ENCODE data around the gene TMC1.

Gene TMC1

DNA sequence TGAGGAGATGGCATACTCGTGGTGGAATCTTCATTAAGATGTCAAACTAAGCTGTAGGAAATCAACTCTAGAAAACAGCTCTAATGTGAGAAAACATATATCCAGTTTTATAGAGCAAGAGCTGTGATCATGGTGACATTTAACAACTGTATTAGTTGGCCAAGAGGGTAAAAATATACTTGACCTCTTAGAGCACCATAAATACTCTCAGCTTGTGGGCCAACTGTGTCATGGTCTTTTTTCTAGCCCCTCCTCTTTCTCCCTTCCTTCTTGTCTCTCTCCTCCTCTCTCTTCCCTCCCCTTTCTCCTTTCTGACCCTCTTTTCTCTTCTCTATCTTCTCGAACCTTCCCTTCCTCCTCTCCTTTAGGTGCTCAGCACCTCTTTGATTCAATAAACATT lies 54.7 kb downstream of the TMC1 start:
- no peak for DNase-seq

DNA sequence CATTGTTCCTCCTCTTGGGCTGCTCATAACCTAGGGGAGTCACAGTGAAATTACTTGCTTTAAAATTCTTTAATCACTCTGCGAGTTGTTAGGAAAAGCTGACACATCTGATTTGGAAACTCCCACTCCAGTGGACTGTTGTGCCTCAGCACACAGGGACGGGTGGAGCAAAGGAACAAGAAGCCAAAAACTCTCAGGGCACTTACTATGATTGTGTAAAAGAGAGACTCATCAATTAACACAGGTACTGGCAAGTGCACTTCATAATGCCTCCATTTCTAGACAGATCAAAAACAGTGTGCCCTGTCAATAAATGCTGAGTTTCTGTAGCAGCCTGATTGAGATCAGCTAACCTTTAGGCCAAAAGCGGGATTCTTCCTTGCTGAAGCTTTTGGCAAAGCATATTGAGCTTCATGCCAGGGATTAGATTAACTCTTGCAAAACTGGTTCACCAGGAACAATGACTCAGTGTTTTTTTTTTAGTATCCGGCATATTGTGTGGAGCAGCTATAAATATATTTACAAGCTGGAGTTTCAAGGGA lies 55.9 kb downstream of the TMC1 start:
- DNase-seq = no peak

DNA sequence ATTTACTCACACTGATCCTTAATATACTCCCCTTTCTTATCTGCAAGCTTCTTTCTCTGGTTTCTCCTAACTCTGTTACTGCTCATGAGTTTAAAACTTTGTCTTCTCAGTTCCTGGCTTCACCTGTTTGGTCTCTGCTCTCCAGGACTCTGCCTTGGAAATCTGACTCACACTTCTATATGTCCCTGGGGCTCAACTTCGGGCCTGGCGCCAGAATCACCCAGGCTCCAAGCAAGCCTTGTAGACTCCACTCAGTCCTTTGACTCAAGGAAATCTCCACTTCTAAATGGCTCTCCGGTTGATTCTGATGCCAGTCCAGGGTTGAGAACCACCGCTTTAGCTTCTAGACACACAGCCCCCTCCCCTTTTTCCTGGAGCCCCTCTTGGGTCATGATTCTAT lies 57.8 kb downstream of the TMC1 start:
- DNase-seq = no peak

DNA sequence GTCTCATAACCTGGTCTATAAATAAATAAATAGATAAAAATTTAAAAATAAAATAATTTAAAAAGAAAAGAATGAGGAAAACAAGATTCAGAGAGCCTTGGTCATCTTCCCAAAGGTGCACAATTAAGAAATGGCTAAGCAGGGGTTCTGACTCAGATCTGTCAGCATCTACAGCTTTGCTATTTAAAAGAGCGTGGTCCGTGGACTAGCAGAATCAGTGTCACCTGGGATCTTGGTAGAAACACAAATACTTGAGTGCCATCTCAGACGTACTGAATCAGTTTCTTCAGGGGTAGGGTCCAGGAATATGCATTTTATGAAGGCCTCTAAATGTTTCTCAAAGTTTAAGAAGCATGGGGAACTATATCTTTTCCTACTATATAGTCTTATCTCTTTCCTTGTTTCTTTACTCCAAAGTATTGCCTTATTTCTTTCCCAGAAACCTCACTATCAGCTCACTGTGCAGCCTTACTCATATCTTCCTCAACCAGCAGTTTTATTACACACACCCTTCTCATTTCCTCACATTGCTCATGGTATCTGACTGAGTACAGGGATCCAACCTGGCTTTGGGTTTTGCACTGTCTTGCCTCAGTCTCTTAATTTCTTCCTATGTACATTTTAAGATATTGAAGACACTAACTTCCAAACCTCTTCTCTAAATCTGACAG lies 58.6 kb downstream of the TMC1 start:
- DNase-seq = peak; percentile 60

DNA sequence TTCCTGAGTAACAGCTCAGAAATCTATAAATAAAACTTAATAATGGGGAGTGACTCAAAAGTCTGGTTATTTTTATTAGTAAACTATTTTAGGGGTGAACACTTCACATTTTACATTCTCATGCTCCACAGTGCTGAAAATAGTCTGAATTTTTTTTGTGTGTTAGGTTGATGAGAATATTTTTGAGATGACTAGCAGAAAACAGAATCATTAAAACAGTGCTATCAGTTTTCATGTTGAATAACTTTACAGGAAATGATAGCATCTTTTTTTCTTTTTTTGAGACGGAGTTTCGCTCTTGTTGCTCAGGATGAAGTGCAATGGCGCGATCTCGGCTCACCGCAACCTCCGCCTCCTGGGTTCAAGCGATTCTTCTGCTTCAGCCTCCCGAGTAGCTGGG lies 60.3 kb downstream of the TMC1 start:
- peak; percentile 63 for DNase-seq

DNA sequence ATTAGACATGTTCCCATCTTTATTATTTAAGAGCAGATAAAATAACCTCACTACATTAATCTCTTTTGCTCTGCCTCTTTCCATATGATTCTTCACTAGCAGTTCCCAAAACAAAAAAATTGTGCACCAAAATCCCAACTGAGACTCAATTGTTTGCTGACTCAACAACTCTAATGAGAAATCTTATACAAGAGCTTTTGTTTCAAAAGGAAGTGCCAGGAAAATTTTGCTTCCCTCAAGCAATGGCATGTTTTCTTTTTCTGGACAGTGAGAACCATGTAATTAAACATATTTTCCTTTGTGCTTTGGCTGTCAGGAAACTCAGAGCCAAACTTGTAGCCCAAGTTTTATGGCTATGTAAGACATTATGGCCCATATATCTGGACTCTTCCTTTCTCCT lies 62.0 kb downstream of the TMC1 start:
- DNase-seq = no peak

DNA sequence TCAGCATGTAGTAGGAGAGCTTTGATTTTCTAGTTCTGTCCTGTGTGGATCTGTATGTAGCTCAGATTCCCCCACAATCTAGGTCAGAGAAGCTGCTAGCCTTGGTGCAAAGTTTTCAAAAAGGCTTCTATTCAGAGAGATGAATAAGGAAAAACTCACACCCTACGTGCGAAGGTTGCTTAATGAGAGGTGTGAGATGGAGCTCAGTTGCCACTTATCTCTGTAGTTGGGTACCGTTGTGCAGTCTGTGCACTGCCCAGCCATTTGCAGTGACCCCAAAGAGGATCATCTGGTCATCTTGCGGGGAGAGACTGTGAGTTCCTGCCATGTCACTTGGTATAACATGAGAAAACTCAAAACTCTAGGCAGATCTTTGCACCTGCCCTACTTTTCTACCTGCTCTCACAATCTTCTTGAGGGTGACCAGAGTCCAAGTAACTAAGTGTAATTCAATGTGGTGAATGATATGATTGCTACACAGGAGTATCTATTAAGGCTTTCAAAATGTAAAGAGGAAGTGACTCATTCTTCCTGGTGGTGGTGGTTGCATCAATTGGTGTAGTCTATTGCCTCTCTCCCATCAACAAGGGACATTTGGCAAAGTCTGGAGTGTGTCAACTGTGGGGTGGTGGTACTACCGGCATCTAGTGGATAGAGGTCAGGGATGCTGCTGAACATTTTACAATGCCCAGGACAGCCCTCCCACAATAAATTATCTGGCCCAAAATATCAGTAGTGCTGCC lies 65.2 kb downstream of the TMC1 start:
- peak; percentile 78 for DNase-seq

DNA sequence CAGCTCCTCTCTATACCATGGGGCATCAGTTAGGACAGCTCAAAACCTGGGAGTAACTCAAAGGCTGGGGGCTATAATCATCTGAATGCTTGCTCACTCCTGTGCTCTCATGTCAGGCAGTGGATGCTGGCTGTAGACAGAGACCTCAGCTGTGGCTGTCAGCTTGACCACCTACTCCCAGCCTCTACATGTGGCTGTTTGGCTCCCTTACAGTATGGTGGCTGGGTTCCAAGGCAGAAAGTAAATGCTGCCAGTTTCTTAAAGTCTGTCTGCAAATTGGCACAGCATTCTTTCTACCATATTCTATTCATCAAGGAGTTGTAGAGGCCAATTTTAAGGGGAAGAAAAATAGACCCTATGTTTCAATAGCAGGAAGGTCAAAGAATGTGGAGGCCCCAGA lies 66.9 kb downstream of the TMC1 start:
- no peak for DNase-seq

DNA sequence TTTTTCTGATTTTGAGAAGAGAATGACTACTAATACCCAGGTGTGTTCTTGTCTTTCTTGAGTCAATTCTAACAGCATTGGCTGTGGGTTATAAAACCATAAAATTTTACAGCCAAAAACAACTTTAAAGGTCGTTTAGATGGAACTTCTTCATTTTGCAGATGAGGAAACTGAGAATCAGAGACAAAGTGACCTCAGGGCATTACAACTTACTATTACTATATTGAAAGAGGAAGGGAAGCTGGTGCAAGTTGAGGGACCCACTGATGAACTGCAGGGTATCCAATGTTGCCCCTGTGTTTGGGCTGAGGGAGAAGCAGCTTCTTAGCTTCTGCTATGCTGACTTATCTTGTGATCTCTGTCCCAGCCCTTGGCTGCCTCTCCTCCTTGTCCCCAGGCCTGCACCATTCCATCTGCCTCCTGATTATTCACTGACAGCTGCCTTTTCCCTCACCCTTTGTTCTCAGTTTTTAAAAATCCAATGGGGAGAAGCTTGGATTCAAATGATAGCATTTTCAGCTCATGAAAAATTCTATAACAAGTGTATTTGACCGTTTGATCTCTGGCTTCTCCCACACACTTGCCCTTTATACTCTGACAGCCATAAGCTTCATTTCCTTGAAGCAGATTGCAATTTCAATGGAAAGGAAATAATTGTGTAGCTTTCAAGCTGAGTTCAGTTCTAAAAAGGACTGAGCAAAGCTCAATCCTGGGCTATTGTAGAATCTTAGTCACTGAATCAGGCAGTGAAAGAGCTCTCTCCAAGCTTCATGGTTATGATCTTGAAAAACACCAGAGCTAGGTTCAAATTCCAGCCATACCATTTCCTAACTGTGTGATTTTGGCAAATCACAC lies 68.5 kb downstream of the TMC1 start:
- DNase-seq = no peak

DNA sequence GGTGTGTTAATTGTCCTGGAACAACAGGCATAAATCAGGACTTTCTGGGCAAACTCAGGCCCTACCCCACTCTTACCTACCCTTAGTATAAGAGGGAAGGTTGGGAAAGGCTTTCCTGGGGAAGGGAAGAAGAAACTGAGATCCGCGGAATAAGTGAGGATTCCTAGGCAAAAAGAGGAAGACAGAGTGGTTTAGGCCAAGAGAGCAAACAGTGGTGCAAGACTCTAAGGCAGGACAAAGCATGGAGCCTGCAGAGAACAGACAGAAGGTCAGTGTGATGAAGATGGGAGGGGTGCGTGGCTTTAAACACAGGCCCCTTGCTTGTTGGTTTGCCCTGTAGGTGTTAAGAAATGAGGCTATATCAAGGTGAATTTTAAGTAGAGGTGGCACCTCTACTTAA lies 69.4 kb downstream of the TMC1 start:
- DNase-seq = no peak

DNA sequence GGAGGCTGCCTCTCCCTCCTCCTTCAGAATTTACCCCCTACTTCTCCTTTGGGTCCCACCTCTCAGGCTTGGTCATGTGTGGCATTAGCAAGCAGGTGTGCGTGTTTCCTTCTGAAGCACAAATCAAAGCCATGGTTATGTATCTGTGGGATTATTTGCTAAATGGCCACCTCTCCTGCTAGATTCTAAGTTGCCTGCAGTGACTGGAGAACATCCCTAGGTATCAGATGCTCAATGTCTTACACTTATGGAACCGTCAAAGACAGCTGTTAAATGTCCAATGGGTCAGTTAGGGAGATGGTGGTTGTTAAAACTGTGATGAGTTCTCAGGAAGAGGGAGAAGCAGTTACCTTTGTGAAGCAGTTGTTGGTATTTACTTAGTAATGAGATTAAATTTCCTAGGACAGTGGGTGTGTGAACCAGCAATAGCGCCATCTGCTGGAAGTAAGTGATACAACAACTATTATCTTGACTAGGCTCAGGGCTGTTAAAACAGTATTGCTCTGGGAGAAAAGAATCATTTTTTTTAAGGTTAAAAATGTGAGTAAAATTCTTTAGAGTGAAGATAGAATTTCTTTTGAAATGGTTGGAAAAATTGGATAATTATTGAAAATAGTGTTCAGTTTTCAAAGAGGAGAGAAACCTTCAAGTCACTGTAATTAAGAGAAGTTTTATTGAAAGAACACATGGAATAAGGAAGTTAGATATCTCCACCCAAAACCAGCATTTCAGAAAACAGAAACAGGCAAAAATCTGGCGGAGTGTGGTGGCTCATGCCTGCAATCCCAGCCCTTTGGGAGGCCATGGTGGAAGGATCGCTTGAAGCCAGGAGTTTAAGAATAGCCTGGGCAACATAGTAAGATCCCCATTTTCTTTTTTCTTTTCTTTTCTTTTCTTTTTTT lies 71.3 kb downstream of the TMC1 start:
- DNase-seq = peak; percentile 73

DNA sequence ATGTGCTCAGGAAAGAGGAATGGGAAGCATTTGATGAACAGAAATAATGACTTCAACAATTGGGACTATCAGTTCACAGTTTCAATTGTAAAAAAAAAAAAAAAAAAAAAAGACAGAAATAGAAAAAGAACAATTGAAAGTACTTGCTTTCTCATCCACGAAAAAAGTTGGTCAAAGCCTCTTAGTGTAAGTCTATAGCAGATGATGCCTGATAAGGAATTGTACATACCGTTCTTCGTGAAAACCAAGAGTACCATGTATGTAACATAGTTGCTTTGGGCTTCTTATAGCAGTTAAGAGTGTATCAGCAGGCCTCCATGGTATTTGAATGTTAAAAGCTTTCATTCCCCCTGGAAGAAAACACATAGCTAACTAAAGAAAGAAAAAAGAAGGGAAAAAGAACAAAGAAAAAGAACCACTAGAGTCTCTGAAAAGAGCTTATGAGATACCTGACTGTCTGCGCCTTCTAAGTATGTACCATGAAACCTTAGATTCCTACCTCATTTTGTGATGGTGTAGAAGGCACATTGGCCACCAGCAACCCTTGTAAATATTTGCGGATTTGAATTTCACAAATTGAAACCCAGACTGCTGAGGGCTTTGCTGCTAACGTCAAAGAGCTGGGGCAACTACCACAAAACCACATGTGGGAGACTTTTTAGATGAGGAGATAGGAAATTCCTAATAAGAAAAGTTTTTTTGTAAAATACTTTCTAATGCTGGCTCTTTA lies 75.2 kb downstream of the TMC1 start:
- DNase-seq = peak; percentile 45

DNA sequence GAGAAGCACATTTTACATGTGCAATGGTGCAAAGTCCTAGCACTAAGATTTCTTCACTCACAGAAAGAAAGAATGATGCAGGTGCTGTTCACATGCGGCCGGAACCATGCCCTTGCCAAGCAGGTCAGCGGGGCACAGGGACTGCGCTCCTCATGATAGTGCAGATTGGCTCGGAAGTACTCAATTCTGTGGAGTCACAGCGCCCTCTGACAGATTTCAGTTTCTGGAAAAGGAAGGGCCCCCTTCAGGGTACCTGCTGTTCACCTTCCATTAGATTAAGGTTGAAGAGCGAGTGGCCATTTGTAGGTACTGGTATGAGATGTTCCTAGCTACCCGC lies 75.7 kb downstream of the TMC1 start:
- DNase-seq = no peak

DNA sequence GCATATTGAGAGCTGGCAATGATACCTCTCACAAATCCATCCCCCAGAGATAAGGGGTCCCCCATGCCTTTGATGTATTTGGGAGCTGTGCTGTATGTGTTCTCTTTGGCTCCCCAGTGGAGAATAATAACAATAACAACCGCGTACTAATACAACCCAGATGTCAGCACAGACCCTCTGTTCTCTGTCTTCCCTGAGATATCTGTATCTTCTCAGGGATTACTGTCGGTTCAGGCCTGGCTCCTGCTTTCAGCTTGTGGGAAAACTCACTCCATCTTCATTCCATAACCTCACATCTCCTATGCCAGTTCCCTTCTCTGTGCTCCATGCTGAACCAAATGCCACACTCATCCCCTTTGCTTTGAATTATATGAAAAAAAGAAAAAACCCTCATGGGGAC lies 76.2 kb downstream of the TMC1 start:
- DNase-seq = no peak

DNA sequence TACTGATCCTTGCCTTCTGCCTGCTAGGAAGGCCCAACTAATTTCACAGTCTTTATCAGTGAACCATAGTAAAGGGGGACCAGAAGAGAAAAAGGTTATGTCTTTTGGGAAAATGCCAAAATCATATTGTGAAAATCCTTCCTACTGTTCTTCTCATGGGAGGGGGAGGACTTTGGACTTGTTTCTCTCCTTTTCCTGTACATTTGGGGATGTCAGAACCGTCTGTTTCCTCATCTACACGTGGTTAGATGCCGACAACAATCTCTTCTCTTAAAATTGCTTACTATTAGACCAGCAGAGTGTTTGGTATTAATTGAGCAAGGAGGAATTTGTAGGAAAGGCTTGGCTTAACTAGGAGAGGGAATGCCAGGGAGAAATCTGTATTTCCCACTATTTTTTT lies 77.2 kb downstream of the TMC1 start:
- DNase-seq = no peak

DNA sequence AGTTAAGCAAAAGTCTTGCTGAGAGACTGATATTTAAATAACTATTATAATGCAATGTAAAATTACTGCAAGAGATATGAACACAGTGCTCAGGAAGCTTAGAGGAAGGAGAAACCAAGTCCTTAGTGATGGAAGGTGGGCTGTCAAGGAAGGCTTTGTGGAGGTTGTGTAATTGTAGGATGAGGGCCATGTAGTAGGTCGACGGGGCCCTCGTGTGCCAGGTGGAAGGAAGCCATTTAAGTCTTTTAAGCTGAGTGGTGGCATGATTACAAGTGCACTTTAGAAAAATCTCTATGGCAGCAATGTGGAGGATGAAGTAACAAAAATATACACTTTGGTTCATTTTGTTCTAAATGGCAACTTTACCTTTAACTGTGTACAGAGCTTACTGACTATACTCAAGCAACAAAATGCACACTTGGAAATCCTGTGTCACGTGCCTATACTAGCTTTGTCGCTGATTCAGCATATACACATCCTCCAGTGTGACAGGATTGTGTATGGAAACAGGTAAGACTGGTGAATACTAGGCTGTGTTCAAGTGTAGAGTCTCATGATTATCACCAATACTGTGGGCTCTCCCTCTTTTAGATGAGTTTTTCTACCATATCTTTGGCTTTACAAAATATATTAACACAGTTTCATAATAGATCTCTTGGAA lies 78.6 kb downstream of the TMC1 start:
- no peak for DNase-seq

DNA sequence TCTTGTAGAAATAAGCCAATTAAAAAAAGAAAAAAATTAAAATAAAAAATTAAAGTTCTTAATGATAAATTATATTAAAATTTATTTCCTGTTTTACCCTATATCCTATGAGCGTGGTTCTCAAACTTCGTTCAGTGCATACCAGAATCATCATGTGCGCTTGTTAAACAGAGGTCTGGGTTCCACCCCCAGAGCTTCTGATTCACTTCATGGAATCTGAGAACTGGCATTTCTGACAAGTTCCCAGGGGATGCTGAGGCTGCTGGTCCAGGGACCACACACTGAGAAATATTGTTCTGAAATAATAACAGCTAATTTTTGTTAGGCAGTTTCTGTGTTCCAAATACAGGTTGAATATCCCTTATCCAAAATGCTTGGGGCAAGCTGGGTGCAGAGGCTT lies 79.3 kb downstream of the TMC1 start:
- no peak for DNase-seq

DNA sequence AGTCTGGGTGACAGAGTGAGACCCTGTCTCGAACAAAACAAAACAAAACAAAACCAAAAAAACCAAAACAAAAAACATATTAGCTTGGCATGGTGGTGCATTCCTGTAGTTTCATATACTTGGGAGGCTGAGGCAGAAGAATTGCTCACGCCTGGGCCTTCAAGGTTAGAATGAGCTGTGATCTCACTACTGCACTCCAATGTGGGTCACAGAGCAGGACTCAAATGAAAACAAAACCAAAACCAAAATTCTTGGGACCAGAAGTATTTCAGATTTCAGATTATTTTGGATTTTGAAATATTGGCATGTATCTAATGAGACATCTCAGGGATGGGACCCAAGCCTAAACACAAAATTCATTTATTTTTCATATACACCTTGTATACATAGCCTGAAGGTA lies 80.2 kb downstream of the TMC1 start:
- no peak for DNase-seq

DNA sequence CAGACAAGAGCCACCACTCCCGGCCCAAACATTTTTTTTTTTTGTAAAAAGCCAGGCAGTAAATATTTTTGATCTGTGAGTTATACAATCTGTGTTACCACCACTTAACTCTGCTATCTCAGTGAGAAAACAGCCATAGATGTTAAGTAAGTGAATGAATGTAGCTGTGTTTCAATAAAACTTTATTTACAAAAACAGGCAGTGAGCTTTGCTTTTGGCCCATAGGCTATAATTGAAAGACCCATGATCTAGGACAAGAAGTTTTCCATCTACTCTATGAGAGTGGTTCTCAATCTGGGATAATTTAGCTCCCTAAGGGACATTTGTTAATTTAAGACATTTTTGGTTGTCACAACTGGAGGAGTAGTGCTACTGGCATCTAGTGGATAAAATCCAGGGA lies 91.0 kb downstream of the TMC1 start:
- no peak for DNase-seq

DNA sequence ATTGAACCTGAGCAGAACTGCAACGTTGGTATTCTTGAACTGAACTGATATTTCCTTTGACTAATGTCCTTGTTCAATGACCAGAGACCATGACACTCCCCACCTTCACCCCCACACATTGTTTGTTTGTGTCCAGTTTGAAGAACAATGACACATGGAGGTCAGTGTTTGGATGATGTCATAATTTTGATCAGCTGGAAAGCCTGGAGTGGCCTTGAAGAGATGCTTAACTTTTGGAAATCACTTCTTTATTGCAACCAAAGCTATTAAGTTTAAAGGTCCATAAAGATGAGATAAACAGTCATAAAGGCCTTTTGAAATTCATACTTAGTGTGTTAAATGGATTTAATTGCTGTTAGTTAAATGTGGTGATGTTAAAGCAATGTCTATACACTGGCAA lies 92.7 kb downstream of the TMC1 start:
- no peak for DNase-seq

DNA sequence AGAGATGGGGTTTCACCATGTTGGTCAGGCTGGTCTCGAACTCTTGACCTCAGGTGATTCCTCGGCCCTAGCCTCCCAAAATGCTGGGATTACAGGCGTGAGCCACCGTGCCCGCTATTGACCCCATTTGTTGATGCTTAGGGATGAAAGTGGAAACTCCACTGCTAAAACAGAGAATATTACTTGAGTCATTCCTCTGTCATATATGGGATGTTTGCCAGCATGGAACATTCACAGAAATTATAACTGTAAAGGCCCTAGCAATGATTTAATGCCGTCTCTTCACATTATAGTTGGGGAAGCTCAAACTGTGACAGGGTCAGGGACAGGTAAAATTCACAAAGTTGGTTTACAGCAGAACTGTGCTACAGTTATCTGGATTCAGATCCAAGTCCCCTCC lies 94.5 kb downstream of the TMC1 start:
- no peak for DNase-seq
